Measurements from ENCODE around the gene C2orf81.

GRCh38 chr2:74393525-74393924 lies 27.9 kb downstream of the C2orf81 start:
- TF ChIP-seq SP1 (IDR thresholded peaks at IDR 0.05): no peak
- TF ChIP-seq HNF4G (IDR thresholded peaks at IDR 0.05): no peak

Data from liver (tissue), 1 donor.